GM12878 (cell line): Measurements from ENCODE around the gene ADD1.

ENCODE experiments used
- FOXM1 ChIP-seq: IDR thresholded peaks from 2 replicates; pipeline ENCODE4 v1.6.1; 2012; ENCODE audit warnings: low read depth, mild to moderate bottlenecking, inconsistent platforms, low read length, moderate library complexity
- SP1 ChIP-seq: IDR thresholded peaks from one replicate; pipeline ENCODE4 v1.6.1; 2011; ENCODE audit warnings: low read depth, low read length

DNA sequence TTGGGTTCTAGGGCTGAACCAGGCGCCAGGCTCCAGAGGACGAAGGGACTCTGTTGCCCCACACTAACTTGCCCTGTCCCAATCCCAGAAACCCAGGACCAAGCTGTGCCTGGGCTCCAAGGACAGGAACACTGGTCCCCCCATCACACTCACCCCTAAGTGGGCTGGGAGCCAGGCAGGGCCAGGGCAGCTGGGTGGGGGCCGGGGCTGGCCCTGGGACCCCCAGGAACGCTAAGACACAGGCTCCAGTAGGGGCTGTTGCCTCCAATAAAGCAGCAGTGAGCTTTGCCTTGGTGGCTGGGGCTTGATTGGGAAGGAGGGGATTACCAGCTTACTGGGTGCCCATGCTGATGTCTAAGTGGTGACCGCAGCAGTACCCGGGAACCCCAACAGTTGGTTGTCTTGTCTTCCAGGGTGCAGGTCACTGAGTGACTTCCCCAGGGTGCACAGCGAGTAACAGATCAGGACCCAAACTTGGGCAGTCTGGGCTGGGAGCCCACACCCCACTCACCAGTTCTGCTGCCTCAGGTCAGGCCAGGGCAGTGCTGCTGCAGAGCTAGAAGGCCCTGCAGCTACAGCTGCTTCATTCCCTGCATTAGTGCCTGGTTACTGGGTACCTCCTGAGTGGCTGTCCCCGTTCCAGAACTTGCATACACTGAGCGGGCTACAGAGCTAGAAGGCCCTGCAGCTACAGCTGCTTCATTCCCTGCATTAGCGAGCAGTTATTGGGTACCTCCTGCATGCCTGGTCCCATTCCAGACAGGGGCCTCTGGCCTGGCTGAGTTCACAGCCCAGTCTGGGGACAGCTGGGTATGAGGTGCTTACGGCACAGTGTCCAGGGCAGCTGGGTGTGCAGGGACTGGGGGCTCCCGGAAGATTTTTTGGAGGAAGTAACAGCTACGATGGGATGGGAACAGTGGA is 9.4 kb upstream of the ADD1 start:
- no peak for TF ChIP-seq FOXM1
- no peak for TF ChIP-seq SP1
